Measurements from ENCODE around the gene NCLN.
A peak's percentile ranks its signal among the peaks of the same experiment; 100 is the strongest.
"Not testable (repeated sequence)": the region's sequence is repeated elsewhere in the genome, so short reads cannot be mapped to it uniquely, and the experiment has no call there.

The NCLN gene

GRCh38 chr19:3163230-3163886 lies 22.4 kb upstream of the NCLN start:
- peak; percentile 60 for DNase-seq (ENCODE audit: low read depth)
- no peak overlapping the region for H3K4me3 ChIP-seq (ENCODE audit: low read length)
- TF ChIP-seq, protein P1, sequence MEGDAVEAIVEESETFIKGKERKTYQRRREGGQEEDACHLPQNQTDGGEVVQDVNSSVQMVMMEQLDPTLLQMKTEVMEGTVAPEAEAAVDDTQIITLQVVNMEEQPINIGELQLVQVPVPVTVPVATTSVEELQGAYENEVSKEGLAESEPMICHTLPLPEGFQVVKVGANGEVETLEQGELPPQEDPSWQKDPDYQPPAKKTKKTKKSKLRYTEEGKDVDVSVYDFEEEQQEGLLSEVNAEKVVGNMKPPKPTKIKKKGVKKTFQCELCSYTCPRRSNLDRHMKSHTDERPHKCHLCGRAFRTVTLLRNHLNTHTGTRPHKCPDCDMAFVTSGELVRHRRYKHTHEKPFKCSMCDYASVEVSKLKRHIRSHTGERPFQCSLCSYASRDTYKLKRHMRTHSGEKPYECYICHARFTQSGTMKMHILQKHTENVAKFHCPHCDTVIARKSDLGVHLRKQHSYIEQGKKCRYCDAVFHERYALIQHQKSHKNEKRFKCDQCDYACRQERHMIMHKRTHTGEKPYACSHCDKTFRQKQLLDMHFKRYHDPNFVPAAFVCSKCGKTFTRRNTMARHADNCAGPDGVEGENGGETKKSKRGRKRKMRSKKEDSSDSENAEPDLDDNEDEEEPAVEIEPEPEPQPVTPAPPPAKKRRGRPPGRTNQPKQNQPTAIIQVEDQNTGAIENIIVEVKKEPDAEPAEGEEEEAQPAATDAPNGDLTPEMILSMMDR (IDR thresholded peaks at IDR 0.05; ENCODE audit: insufficient read depth, low read depth, low read length, missing control alignments), result peak; percentile 97

DNA sequence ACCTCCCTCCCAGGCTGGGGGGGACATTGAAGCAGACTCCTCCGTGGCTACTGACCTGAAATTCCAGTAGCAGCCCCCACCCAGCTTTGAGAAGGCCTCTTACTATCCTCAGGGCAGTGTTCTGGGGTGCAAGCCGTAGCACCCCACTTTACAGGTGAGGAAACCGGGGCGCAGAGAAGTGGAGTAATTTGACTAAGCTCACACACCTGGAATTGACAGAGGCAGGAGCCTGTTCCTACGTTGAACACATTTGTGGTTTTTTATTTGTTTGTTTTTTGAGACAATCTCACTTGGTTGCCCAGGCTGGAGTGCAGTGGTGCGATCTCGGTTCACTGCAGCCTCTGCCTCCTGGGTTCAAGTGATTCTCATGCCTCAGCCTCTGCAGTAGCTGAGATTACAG lies 21.8 kb upstream of the NCLN start:
- no peak overlapping the region for H3K4me3 ChIP-seq (ENCODE audit: low read length)
- TF ChIP-seq, protein P1 (IDR thresholded peaks at IDR 0.05; ENCODE audit: insufficient read depth, low read depth, low read length, missing control alignments), result no peak
- no peak for DNase-seq (ENCODE audit: low read depth)

GRCh38 chr19:3167533-3168272 lies 18.0 kb upstream of the NCLN start:
- TF ChIP-seq, protein P1 (IDR thresholded peaks at IDR 0.05; ENCODE audit: insufficient read depth, low read depth, low read length, missing control alignments), result no peak
- peak; percentile 34 for DNase-seq (ENCODE audit: low read depth)
- no peak overlapping the region for H3K4me3 ChIP-seq (ENCODE audit: low read length)

GRCh38 chr19:3171894-3172672 lies 13.6 kb upstream of the NCLN start:
- DNase-seq (ENCODE audit: low read depth), result peak; percentile 77
- H3K4me3 ChIP-seq (ENCODE audit: low read length), result no peak overlapping the region
- TF ChIP-seq, protein P1 (IDR thresholded peaks at IDR 0.05; ENCODE audit: insufficient read depth, low read depth, low read length, missing control alignments), result no peak

GRCh38 chr19:3172673-3173000 lies 13.1 kb upstream of the NCLN start:
- not testable (repeated sequence) for DNase-seq (ENCODE audit: low read depth)

GRCh38 chr19:3175781-3176714 lies 9.7 kb upstream of the NCLN start:
- TF ChIP-seq, protein P1 (IDR thresholded peaks at IDR 0.05; ENCODE audit: insufficient read depth, low read depth, low read length, missing control alignments), result no peak
- DNase-seq (ENCODE audit: low read depth), result peak; percentile 96
- H3K4me3 ChIP-seq (ENCODE audit: low read length), result no peak overlapping the region

More at GRCh38 chr19:3172673-3173000, 13.1 kb upstream of the NCLN start:
- H3K4me3 ChIP-seq (ENCODE audit: low read length), result not testable (repeated sequence)
